Vagina (tissue), 2 donors: ENCODE data around the gene TCEAL3. TPM values are rescaled to one million over a fixed set of nuclear protein-coding genes. Genes with fewer than 3 reads are reported as not detected.

ENCODE experiments used
- DNase-seq, 2 donors: peaks; one replicate each; pipeline ENCODE4 v3.0.0-alpha.2; 2017; ENCODE audit errors: extremely low spot score in 2 of 2
- H3K27ac ChIP-seq: fragments of 200-600 bp; sonication (generic); one replicate; pipeline ENCODE4 v1.5.1; 2019
- H3K27me3 ChIP-seq: fragments of 200-600 bp; sonication (generic); one replicate; pipeline ENCODE4 v1.5.1; 2019
- H3K36me3 ChIP-seq, 2 donors: fragments of 200-600 bp; sonication (generic); one replicate each; pipeline ENCODE4 v1.5.1; 2017 to 2019
- H3K4me1 ChIP-seq: fragments of 200-600 bp; sonication (generic); one replicate; pipeline ENCODE4 v1.5.1; 2019
- H3K4me3 ChIP-seq, 2 donors: fragments of 200-600 bp; sonication (generic); 1 replicate in 1 of 2; 2 replicates in 1 of 2; pipeline ENCODE4 v1.5.1; 2016 to 2019
- H3K9me3 ChIP-seq: fragments of 200-600 bp; sonication (generic); one replicate; pipeline ENCODE4 v1.5.1; 2019
- CTCF ChIP-seq, 3 experiments: fragments of 450-650 bp in 2 of 3; fragments of 200-600 bp in 1 of 3; sonication (generic) in 1 of 3; IDR thresholded peaks; one replicate each; pipeline ENCODE4 v1.5.1; 2017 to 2019; ENCODE audit warnings: antibody characterized with exemption in 3 of 3, mild to moderate bottlenecking in 2 of 3, moderate library complexity in 2 of 3
- POLR2A ChIP-seq, 2 donors: fragments of 450-650 bp; IDR thresholded peaks; one replicate each; pipeline ENCODE4 v1.6.1; 2017; ENCODE audit warnings: antibody characterized with exemption in 2 of 2, mild to moderate bottlenecking in 2 of 2, moderate library complexity in 2 of 2
- POLR2AphosphoS5 ChIP-seq, 2 donors: sonication (generic); formaldehyde crosslinking; IDR thresholded peaks; one replicate each; pipeline ENCODE4 v1.9.0; 2017; ENCODE audit warnings: antibody characterized with exemption in 2 of 2, mild to moderate bottlenecking in 2 of 2, low read depth in 1 of 2; ENCODE audit not compliant: insufficient read depth in 1 of 2
- intact Hi-C: fragments of 100-400 bp; cut with DNase I; formaldehyde crosslinking; loops from one replicate; pipeline ENCODE4 v1.15.1; 2023
- total RNA-seq: library from RNA; depleted of rRNA; stranded (reverse); fragments of >200 nt; gene quantifications from one replicate; pipeline ENCODE4 v1.2.3, GENCODE V29; 2016

The TCEAL3 gene
- total RNA-seq, 1 donor from 2014 or later = 32.7 TPM

GRCh38 chrX:103571121-103571520, 36.6 kb upstream of the TCEAL3 start:
- no peak overlapping the region for H3K4me3 ChIP-seq

GRCh38 chrX:103571726-103572125, 36.0 kb upstream of the TCEAL3 start:
- DNase-seq = no peak
- TF ChIP-seq CTCF (IDR thresholded peaks at IDR 0.05) (no peak), POLR2A (IDR thresholded peaks at IDR 0.05) (no peak), POLR2AphosphoS5 (IDR thresholded peaks at IDR 0.05; ENCODE audit: insufficient read depth in 1 of 2, low read depth in 1 of 2) (no peak)
- Histone ChIP-seq H3K4me1 (no peaks in the 10 kb centered on the region), H3K36me3 (no peaks in the 10 kb centered on the region), H3K27ac (no peak overlapping the region), H3K27me3 (no peaks in the 10 kb centered on the region), H3K4me3 (no peak overlapping the region), H3K9me3 (no peaks in the 10 kb centered on the region)
- intact Hi-C loops = no loop called here

More at GRCh38 chrX:103571121-103571520, 36.6 kb upstream of the TCEAL3 start:
- Histone ChIP-seq H3K4me1 (no peaks in the 10 kb centered on the region), H3K27ac (no peak overlapping the region), H3K9me3 (no peaks in the 10 kb centered on the region), H3K27me3 (no peaks in the 10 kb centered on the region), H3K36me3 (no peaks in the 10 kb centered on the region)
- no peak for DNase-seq
- intact Hi-C loops = no loop called here
- TF ChIP-seq POLR2A (IDR thresholded peaks at IDR 0.05) (no peak), POLR2AphosphoS5 (IDR thresholded peaks at IDR 0.05; ENCODE audit: insufficient read depth in 1 of 2, low read depth in 1 of 2) (no peak), CTCF (IDR thresholded peaks at IDR 0.05) (no peak)

GRCh38 chrX:103573202-103573601, 34.6 kb upstream of the TCEAL3 start:
- Histone ChIP-seq H3K36me3 (no peaks in the 10 kb centered on the region), H3K27me3 (no peaks in the 10 kb centered on the region), H3K4me3 (no peak overlapping the region), H3K4me1 (no peaks in the 10 kb centered on the region), H3K27ac (no peak overlapping the region), H3K9me3 (no peaks in the 10 kb centered on the region)
- TF ChIP-seq POLR2A (IDR thresholded peaks at IDR 0.05) = no peak
- TF ChIP-seq POLR2AphosphoS5 (IDR thresholded peaks at IDR 0.05; ENCODE audit: insufficient read depth in 1 of 2, low read depth in 1 of 2) = no peak
- no peak for TF ChIP-seq CTCF (IDR thresholded peaks at IDR 0.05)
- intact Hi-C loops = no loop called here
- DNase-seq = no peak

- TF ChIP-seq POLR2AphosphoS5 (IDR thresholded peaks at IDR 0.05; ENCODE audit: insufficient read depth in 1 of 2, low read depth in 1 of 2) = no peak
- TF ChIP-seq POLR2A (IDR thresholded peaks at IDR 0.05) = no peak
- TF ChIP-seq CTCF (IDR thresholded peaks at IDR 0.05) = no peak
- peak overlapping the region; percentile 92 for H3K27ac ChIP-seq
- intact Hi-C loops = no loop called here
- H3K36me3 ChIP-seq = no peaks in the 10 kb centered on the region
- H3K4me1 ChIP-seq = peaks cover 5% of the 10 kb centered on the region
- no peaks in the 10 kb centered on the region for H3K27me3 ChIP-seq
- H3K4me3 ChIP-seq = peak overlapping the region; percentile 47 to 67
- H3K9me3 ChIP-seq = no peaks in the 10 kb centered on the region
- DNase-seq = no peak
Measured at GRCh38 chrX:103584596-103584995, 23.2 kb upstream of the TCEAL3 start.

- DNase-seq = no peak
- Histone ChIP-seq H3K9me3 (no peaks in the 10 kb centered on the region), H3K27ac (peak within 1 kb of the TSS; percentile 92), H3K4me1 (peaks cover 5% of the 10 kb centered on the region), H3K27me3 (no peaks in the 10 kb centered on the region), H3K36me3 (no peaks in the 10 kb centered on the region), H3K4me3 (peak within 1 kb of the TSS; percentile 47 to 67)
- intact Hi-C loops = no loop called here
- TF ChIP-seq POLR2A (IDR thresholded peaks at IDR 0.05) (peak in 1 of 2 donors; percentile 58), POLR2AphosphoS5 (IDR thresholded peaks at IDR 0.05; ENCODE audit: insufficient read depth in 1 of 2, low read depth in 1 of 2) (peak in 1 of 2 donors; percentile 77), CTCF (IDR thresholded peaks at IDR 0.05) (no peak)
Measured at GRCh38 chrX:103585411-103586313, 22.1 kb upstream of the TCEAL3 start, which contains the start of gene TCEAL4. Gene TCEAL4 (plus strand): TSS chrX:103585515. CDS start chrX:103586676, 1,161 bp downstream.
